ENCODE results near the gene ASCL2.
"Not testable (repeated sequence)": the region's sequence is repeated elsewhere in the genome, so short reads cannot be mapped to it uniquely, and the experiment has no call there.

The ASCL2 gene

DNA sequence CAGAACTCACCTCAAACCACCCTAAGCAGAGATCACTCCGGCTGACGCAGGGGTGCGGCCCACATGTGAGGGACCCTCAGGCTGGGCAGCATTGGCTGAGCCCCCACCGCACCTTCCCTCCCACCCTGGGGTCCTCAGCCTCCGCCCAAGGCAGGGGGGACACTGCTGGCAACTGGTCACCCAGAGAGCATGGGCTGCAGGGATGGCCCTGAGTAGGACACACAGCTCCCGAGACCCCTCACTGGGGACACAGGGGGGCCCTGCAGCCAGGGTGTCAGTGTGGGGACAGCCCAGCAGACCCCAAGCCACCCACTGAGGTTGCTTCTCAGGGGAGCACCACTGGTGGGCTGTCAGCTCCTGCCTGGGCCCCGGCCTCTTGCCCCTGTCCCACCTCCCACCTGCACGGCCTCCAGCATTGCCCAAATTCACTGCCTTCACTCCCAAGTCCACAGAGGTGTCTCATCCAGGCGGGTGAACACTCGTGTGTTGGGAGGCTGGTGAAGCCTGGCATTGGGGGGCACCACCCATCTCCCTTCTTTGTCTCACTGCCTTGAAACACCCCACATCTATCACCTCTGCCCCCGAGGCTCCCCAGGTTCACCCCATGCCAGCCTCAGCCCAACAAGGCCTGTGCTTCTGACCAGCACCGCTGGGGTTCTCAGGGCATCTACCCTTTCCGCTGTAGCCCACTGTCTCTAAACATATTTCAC, 26.7 kb upstream of the ASCL2 start:
- DNase-seq: no peak

DNA sequence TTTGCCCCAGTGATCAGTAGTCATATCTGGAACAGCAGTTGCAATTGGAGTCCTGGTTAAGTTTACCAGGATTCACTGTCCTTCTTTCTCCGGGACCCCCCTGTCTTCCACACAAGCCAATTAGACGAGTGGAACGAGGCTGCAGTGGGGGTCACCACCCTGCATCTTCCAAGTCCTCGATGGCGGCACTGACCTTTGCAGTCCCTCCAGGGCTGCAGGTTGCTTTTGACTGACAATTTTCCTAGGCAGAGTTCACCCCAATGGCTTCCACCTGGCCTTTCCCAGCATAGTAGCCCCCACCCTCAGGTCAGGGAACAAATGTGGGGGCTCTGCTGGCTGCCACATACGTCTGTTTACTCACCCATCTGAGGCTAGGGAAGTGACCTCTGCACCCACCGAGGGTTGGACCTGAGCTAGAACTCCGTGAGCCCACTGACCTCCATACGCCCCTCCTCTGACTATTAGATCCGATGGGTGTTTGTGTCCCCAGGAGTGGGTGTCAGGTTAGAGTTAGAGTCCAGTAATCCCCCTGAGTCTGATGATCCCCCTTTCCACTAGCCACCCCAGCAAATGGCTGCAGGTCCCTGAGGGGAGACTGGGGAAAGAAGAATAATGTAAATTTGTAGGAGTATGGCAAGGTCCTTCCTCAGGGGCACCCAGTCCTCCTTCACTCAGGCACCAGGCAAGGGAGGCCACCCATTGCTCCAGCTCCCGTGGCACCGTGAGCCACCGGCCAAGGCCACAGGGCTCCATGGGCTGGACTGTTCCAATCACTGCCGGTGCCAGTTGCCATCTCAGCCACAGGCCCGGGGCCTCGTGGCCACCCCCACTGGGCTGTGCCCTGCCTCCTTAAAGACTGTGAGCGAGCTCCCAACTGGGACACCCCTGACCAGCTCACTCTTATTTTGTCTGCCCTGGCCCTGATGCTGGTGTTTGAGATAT, 25.9 kb upstream of the ASCL2 start:
- DNase-seq: no peak

DNA sequence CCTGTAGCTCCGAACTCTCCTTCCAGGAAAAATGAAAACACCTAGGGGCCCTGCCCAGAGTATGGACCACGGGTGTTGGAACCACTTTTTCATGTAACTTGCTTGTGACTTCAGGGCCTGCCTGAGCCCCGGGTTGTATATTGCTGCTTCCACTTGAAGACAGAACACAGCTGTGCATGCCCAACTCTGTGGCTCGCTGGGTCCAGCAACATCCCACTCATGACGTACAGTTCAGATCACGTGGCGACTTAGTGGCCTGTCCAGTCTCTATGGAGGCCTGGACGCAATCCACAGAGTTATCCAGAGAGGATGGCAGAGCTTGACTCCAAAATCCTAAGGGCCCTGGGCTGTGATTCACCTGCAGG, 24.5 kb upstream of the ASCL2 start:
- DNase-seq: no peak

DNA sequence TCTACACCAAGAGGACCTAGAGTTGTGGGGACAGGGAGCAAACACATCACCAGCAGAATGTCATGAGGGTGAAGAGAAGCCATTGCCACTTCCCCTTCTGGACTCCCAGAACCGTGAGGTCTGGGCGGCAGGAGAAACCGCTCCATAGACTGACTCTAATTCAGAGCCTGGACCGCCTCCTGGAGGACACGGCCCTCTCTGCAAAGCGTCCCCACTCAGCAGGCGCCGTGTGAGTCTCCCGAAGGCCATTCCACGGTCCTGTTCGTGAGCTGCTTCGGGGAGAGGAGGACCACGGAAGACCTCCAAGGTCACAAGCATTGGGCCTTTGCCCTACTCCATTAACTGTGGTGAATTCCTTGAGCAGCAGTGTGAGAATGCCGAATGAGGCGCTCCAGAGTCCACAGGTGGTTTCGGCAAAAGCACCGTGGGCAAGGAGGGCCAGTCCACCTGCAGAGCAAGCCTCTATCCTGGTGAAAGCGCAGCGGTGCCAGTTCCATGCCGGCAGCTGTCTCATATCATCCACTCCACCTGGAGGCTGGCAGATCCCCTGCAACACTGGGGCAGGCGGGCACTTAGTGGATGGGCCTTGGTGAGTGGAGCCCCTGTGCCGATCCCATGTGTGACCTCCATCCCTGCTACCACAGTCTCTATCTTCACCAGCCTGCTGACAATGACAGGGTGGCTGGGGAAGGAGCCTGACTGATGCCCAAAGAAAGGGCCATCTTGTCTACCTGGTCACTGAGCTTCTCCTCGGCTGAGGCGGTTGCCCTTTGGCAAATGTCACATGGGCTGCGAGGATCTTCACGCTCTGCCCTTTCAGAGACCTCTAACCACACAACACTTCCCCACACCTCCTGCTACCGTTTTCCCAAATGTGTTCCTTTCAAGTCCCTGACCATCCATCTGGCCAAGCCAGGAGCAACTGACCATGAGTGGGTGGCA, 23.9 kb upstream of the ASCL2 start:
- DNase-seq: no peak

DNA sequence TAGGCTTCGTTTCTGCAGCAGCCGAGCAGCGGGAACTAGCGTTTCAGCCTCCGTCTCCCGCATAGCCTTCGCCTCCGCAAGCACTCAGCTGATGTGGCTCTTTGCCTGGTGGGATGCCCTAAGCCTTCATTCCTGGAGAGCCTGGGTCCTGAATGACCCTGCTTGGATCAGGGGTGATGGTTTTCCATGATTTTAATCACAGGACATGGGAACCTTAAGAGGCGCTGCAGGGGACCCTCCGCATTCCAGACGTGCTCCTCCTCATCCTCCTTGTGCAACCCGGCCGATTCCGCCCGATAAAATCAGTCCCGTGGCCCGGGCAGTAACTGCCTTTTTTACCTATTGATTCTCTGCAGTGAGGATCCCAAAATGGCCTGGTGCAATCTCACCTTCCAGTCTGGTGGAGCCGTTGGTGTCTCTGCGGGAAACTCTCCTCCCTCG, 23.2 kb upstream of the ASCL2 start:
- no peak for DNase-seq

DNA sequence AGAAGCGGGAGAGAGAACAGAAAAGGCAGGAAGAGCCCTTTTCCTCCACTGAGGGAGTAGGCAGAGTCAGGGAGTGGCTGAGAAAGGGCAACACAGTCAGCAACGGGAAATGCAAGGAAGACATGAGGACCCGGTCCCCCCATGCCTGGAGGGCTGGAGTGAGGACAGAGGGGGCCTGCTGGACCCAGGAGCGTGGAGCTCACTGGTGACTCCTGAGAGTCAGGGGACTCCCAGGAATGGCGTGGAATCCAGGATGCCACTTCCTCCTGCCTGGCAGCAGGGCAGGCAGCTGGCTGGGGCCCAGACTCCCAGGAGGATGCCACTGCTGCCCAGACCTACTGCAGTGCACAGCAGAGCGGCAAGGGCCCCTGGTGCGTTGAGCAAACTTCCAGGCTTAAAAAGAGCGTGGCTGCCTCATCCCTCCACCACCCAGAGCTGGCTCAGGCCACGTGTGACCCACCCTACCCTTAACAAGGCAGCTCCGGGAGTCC, 20.0 kb upstream of the ASCL2 start:
- no peak for DNase-seq

DNA sequence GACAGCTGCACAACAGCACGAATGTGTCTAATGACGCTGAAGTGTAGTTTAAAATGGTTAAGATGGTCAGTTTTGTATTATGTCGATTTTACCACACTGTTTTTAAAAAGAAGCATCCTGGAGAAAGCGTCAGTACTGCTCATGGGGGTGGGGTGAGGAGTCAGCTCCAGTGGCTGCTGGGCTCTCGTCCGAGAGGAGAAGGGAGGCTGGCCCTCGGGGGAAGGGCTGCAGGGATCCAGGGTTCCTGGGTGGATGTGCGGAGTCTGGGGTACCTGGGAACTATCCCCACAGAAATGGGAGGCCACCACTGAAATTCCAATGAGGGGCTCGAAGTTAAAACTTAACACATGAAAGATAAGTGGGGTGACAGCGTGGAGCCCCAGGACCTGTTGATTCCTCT, 19.5 kb upstream of the ASCL2 start:
- DNase-seq: no peak

DNA sequence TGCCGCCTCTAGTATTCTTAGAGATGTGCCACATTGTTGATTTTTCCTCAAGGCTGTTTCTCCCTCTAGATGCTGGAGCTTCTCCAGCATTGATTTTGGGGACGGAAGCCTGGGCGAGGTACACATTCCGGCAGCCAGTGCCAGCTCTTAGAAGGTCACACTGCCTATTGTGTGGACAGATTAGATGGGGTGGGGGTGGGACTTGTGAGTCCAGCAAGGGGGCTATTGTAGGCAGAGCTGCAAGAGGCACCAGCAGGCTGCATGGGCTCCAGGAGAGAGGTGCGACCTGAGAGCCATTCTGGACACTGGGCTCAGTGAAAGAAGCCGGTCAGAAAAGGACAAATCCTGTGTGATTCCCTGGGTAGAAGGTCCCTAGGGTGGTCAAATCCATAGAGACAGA, 19.0 kb upstream of the ASCL2 start:
- DNase-seq: no peak

DNA sequence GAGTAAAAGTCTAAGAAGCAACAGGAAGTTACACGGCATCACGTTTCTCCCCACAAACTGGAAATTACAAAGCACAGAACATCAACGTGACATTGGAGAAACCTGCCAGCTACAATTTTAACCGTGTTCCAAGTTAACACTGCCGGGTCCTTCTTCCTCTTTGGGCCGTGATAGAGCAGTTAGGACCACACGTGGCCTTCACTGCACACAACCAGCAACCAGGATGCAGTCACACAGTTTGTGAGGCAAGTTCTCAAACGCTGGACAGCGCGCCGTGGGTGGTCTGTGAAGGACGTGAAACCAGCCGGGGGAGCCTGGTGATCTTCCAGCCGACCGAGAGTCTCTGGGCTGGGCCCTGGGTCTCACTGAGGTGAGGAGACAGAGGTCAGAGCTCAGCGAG, 16.7 kb upstream of the ASCL2 start:
- DNase-seq: no peak

DNA sequence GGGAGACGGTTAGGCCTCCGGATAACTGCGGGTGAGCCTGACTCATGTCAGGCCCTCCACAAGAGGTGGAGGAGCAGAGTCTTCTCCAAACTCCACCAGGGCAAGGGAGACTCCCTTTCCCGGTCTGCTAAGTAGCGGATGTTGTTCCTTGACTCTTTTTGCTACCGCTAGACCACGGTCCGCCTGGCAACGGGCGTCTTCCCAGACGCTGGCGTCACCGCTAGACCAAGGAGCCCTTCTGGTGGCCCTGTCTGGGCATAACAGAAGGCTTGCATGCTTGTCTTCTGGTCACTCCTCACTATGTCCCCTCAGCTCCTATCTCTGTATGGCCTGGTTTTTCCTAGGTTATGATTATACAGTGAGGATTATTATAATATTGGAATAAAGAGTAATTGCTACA, 16.0 kb upstream of the ASCL2 start:
- DNase-seq: not testable (repeated sequence)

DNA sequence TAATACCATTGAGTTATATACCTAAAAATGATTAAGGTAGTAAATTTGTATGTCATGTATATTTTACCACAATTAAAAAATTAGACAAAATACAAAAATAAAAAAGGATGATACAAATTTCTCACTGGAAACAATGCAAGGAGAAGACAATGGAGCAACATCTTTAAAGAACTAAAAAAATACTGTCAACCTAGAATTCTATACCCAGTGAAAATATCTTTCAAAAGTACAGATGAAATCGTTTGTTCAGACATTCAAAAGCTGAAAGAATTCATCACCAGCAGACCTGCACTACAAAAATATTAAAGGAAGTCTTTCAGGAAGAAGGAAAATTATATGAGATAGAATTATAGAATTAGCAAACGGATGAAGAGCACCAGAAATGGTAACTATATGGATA, 9.8 kb upstream of the ASCL2 start:
- no peak for DNase-seq

DNA sequence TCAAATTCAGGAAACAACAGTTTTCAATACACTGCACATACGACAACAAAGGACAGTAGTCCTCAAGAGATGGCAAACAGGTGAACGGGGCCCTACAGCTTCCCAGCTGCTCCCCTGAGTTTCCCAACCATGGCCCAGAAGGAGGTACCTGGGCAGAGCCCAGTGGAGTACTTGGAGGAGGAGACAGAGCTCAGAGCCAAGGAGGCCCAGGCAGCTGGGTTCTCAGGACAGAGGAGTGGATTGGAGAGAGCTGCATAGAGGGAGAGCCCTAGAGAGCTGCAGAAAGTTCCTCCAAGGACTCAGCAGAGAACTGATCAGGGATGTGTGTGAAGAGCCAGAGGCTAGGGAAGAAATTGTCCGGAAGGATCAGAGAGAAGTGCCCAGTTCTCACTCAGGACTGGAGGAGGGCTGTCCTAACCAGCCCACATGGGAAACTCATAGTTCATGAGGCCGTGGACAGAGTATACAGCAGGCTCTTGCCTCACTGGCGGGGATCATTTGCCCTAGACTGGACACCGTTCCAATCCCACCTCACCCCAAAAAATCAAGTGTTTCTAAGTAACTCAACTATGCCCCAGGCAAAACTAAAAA, 7.6 kb upstream of the ASCL2 start:
- no peak for DNase-seq

DNA sequence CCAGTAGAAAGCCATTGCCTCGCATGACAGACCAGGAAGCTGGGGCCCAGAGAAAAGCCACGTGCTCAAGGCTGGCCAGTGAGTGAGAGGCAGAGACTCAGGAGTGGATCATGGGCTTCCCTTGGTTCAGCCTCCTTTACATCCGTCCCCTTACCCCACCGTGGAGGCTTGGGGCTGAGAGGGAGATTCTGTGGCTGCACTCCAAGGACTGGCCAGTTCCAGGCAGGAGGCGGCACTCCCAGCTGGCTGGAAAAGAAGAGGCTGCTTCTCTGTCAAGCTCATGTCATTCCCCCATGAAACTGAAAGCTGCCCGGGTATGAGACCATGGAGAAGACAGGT, 6.6 kb upstream of the ASCL2 start:
- no peak for DNase-seq

DNA sequence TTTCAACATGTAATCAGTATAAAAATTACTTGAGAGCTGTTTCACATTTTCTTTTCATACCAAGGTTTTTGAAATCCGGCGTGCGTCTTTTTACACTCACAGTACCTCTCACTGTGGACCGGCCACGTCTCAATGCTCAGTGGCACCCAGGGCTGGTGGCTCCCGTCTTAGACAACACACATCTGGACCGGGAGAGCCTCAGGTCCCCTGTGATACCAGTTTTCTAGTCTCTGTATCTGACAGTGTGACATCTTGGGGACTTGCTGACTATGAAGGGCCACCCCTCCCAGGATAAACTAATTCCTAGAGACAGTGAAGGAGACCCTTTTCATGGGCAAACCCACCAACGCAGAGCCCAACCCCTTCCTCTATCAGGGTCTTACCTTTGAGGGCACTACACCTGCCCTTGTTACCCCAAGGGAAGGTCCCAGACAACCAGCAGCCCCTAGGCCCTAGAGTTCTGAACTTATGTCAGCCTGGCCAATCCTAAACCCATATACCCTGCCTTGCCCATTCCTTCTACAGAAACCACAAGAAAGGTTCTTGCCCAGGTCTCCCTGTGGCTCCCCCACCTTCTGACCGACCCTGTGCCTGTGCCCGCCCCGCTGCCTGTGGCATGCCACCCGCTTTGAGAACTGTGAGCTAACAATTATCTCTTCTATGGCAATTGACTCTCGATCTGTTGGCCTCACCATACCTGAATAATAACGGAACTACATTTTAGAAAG, 6.1 kb upstream of the ASCL2 start:
- DNase-seq: no peak

DNA sequence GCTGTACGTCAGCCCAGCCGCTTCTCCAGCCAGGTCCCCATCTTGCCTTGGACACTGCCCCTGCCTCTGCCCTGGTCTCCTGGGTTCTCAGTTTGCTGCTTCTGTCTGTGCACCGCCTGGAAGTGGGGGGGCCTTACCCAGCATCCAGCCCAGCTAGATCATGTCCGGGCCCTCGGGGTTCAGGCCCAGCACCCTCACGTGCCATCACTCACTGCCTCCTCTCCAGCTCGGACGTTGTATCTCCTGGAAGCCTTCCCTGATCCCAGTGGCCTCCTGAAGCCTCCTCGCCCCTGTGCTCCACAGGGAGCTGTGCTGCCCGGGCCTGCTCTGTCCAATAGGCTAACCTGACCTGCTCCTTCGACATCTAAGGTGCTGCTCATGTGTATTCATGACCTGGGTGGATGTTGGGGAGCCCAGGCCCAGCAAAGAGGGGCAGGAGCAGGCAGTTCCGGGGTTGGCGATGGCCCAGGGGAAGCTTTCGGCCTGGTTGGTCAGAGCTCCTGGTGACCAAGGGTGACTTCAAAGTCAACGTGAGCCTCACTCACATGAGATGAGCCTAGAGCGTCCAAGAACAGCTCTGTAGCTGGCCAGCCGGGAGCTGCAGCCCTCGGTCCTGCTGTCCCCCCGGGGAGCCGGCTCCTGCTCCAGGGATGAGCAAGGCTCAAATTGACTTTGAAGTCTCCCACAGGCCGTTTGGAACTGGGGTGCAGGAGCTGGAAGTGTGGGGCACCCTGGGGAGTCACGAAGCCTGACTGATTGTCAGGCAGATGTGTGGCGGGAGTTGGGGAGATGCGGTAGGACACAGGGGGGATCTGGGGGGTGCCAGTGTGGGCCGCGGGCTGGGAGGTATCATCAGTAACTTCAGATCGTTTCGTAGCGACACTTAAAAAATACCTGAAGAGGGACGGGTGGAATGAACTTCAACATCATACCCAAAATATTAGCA, 5.2 kb upstream of the ASCL2 start:
- no peak for DNase-seq

DNA sequence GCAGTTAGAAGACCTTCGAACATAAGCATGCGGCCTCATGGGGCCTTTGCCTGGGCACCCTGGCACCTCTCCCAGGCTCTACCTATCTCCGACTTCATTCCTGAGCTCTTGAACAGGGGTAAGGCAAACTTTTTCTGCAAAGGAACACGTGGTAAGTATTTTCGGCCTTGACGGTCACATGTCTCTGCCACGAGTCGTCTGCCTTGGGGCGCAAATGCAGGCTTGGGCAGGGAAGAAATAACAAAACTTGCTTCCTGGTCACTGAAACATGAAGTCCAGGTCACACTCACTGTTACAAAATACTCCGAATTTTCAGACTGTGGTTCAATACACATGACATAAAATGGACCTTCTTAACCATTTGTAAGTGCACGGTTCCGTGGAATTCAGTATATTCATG, 3.4 kb upstream of the ASCL2 start:
- DNase-seq: no peak

DNA sequence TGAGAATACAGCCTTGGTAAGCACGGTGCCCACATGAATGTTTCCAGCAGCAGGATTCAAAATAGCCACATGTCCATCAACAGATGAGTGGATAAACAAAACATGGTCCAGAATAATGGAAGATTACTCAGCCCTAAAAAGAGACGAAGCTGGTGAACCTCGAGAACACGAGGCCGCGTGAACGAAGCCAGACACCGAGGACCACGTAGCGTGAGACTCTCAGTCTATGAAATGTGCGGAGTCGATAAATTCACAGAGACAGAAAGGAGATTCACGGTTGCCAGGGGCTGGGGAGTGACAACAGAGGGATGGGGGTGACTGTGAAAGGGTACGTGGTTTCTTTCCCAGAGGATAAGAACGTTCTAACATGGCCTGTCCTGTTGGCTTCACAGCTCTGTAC, 2.9 kb upstream of the ASCL2 start:
- no peak for DNase-seq

DNA sequence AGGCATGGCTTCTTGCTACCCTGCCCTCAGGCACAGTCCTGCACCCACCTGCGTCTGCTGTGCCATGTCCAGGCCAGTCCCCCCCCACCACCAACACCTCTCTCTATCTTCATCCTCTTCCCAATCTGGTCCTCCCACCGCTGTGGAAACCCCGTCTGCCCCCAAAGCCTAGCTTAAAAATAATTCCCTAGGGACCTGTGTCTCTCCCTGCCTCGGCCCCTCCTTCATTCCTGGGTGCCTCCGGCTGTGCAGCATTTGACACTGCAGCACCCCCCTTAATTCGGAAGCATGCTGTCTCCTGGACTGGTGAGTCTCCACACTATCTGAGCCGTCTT, 2.5 kb upstream of the ASCL2 start:
- DNase-seq: no peak

DNA sequence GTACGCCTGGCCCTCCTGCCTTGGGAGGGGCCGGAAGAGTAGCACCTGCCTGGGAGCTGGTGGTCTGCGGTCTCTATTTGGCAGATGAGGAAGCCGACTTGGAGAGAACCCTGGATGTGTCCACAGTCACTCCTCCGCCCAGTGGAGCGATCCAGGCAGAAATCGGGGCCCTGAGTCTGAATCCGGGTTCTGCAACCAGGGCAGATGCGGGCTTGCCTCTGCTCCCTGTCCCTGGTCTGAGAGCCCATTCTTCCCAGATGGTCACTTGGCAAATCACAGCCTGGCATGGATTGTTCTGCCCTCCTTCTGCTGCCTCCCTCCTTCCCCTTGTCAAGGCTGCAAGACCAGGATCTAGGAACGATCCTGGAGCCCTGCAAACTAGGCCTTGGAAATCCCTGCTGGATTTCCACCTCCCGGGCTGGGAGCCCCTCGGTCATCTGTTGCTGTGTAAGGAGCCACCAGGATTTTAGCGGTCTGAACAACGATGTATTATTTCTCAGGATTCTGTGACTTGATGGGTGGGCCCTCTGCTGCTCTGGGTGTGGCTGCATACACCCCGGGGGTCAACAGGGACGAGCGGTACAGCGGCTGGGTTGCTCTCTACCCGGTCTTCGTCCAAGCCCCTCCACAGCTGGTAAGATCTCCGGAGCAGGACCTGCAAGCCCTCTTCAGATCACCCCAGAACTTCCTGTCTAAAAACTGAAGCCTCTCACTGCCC, 2.0 kb upstream of the ASCL2 start:
- no peak for DNase-seq

Data from SHP77 (cell line).